NCI-H2196 treated with DMSO at 0.1 percent for 48 hours (cell line): ENCODE data around the gene CATSPER3.
A peak's percentile ranks its signal among the peaks of the same experiment; 100 is the strongest.
"Not testable (repeated sequence)": the region's sequence is repeated elsewhere in the genome, so short reads cannot be mapped to it uniquely, and the experiment has no call there.

Source experiments
- DNase-seq: peaks from one replicate; lab custom pipeline; 2025; ENCODE audit not compliant: unreplicated experiment; lab: John Stamatoyannopoulos, UW

CATSPER3 gene

GRCh38 chr5:134969166-134969565, 1.5 kb downstream of the CATSPER3 start:
- no peak for DNase-seq

GRCh38 chr5:134975078-134975715, 7.5 kb downstream of the CATSPER3 start:
- DNase-seq = no peak

- DNase-seq = no peak
Observed at GRCh38 chr5:134975843-134976242, 8.1 kb downstream of the CATSPER3 start.

- no peak for DNase-seq
Observed at GRCh38 chr5:134976841-134977240, 9.1 kb downstream of the CATSPER3 start.

- no peak for DNase-seq
Observed at GRCh38 chr5:134979416-134979815, 11.7 kb downstream of the CATSPER3 start.

GRCh38 chr5:134982230-134982629, 14.5 kb downstream of the CATSPER3 start:
- no peak for DNase-seq

- no peak for DNase-seq
Observed at GRCh38 chr5:134989266-134989830, 21.6 kb downstream of the CATSPER3 start.

- not testable (repeated sequence) for DNase-seq
Observed at GRCh38 chr5:134990183-134990582, 22.5 kb downstream of the CATSPER3 start.

- no peak for DNase-seq
Observed at GRCh38 chr5:134992148-134992547, 24.4 kb downstream of the CATSPER3 start.

- no peak for DNase-seq
Observed at GRCh38 chr5:134993161-134993560, 25.5 kb downstream of the CATSPER3 start.

GRCh38 chr5:134994560-134995156, 27.0 kb downstream of the CATSPER3 start:
- DNase-seq = no peak

- no peak for DNase-seq
Observed at GRCh38 chr5:134995850-134996402, 28.2 kb downstream of the CATSPER3 start.

GRCh38 chr5:134997015-134997414, 29.3 kb downstream of the CATSPER3 start:
- DNase-seq = no peak

- DNase-seq = not testable (repeated sequence)
Observed at GRCh38 chr5:134998068-134998467, 30.4 kb downstream of the CATSPER3 start.

- DNase-seq = no peak
Observed at GRCh38 chr5:135004376-135004775, 36.7 kb downstream of the CATSPER3 start.

GRCh38 chr5:135005076-135005475, 37.4 kb downstream of the CATSPER3 start:
- no peak for DNase-seq

- DNase-seq = no peak
Observed at GRCh38 chr5:135007305-135007704, 39.6 kb downstream of the CATSPER3 start.

GRCh38 chr5:135007749-135008363, 40.1 kb downstream of the CATSPER3 start:
- no peak for DNase-seq

GRCh38 chr5:135008556-135008955, 40.8 kb downstream of the CATSPER3 start:
- no peak for DNase-seq

GRCh38 chr5:135008981-135009735, 41.5 kb downstream of the CATSPER3 start:
- DNase-seq = peak; percentile 66
